LHCN-M2 (cell line): ENCODE data around the gene CPNE7. TPM values are rescaled to one million over a fixed set of nuclear protein-coding genes. Genes with fewer than 3 reads are reported as not detected.
"Not testable (repeated sequence)": the region's sequence is repeated elsewhere in the genome, so short reads cannot be mapped to it uniquely, and the experiment has no call there.

ENCODE experiments used
- DNase-seq: peaks from one replicate; pipeline ENCODE4 v3.0.0-alpha.2; 2012; ENCODE audit warnings: low read depth
- total RNA-seq: library from RNA; depleted of rRNA; stranded (reverse); fragments of >200 nt; gene quantifications from 2 replicates; pipeline ENCODE4 v1.2.3, GENCODE V29; 2014

The CPNE7 gene
- total RNA-seq, 1 experiment from 2014 or later, result 119 TPM

DNA sequence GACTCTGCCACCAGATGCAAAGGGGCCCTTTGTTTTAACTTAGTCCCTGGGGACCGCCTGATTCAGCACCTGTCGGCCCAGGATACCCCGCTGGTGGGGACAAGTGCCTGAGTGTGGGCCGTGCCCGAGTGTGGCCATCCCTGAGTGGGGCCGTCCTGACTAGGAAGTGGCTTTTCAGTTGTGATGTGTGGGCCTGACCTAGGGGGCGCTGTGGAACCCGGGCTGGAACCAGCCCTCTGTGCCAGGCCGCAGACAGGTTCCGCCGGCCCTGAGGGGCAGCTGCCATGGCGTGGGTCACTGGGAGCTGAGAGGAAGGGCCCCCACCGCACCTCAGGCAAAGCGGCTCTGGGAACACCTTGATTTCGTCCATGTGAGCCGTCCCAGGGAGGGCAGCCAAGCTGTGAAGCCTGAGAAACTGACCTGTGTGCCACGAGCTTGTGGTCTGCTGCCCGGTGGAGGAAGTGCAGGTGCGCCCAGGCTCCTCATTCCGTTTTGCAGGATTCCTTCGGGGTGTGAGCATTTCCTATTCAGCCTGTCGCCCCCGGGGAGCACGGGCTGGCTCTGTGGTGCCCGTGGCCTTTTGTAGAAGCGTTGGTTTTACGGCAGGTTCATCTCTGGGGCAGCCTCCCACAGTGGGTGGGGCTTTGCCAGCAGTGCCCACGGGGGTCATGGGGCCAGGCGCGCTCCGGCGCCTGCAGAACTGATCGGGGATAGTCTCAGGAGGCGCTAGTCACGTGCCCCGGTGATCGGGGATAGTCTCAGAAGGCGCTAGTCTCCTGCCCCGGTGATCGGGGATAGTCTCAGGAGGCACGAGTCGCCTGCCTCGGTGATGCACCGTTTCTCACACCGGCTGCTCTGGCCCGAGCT, 9.8 kb upstream of the CPNE7 start:
- DNase-seq, result peak; percentile 51

DNA sequence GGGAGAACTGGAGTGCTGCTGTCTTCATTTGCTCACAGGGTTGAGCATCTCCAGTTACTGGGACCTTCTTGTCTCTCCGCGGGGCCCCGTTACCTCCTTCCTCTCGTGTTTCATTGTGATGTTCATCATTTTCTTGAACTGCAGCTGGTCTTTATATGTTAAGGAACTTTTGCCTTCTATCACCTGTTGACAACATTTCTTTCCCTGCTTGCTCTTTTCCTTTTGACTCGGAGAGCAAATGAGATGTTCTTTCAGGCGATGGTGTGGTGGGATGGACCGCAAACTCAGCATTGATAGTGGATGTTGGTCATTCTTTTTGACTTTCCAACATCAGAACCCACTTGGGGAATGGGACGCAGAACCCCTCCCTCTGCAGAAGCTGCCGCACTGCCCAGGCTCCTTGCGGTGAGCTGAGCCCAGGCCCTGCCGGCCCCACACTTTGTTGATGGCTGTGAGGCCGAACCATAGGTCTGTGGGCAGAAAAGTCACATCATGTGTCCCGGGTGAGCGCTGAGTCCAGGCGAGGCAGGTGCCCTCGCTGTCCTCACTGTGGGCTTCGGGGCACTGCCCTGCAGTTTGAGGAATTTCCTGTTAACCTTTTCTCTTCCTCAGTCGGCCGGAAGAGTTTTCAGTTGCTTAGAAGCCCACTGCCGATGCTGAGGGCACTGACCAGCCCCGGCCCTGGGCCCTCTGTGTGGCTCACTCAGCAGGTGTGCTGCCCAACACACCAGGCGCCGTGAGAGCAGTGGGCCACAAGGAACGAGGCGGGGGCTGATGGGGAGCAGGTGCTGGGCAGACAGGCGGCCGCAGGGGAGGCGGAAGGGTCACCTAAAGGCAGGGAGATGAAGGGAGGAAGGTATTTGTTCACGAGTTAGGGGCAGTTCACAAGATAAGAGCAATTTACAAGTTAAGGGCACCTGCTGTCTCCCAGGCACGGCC, 7.6 kb upstream of the CPNE7 start:
- no peak for DNase-seq

DNA sequence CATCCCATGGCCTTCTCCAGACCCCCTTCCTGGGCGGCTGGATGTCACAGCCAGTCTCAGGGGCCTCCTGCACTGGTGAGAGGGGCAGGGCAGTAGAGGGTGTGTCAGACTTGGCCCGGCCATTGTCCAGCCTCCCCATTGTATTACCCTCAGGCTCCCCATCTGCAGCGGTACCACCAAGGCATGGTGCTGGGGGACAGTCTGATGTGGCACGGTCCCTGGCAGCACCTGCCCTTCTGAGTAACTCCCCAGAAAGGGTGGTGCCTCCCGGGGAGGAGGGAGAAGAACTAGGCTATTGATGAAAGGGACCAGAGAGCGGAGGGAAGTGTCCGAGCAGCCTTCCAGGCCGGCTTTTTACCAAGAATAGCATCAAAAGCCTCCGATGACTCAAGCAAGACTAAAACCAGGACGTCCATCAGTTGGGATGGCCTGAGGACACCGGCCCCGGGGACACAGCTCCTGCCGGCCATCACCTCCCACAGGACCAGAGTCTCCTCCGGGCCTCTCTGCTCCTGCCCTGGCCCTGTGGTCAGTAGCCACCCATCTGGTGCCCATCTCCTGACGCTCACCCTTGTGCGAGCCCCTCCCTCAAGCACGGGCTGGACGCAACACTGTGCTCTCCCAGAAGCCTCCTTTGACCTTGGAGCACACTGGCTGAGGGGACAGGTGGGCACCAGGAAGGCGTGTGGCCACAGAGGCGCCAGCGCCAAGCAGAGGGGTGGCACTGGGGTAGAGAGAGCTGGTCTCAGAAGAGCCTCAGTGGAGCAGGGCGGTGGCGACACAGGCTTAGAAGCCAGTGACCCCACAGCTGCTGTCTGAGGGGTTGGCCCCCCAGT, 5.8 kb upstream of the CPNE7 start:
- no peak for DNase-seq

GRCh38 chr16:89570342-89570923, 5.1 kb upstream of the CPNE7 start:
- no peak for DNase-seq

GRCh38 chr16:89570983-89571598, 4.5 kb upstream of the CPNE7 start:
- DNase-seq, result not testable (repeated sequence)

DNA sequence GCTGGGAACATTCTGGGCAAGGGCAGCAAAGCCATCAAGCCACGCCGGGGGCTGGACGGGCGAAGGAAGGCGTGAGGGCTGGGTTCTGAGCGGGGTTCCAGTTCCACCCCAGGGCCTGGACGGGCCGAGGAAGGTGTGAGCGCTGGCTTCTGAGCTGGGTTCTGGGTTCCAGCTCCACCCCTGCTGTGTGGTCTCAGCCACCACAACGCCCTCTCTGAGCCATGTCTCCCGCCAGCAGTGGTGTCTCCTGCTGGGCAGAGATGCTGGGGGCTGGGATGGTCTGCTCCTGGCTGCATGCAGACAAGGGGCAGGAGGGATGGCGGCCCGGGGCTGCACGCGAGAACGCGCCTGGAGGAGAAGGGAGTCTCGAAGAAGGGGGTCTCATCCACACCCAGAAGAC, 3.9 kb upstream of the CPNE7 start:
- no peak for DNase-seq

DNA sequence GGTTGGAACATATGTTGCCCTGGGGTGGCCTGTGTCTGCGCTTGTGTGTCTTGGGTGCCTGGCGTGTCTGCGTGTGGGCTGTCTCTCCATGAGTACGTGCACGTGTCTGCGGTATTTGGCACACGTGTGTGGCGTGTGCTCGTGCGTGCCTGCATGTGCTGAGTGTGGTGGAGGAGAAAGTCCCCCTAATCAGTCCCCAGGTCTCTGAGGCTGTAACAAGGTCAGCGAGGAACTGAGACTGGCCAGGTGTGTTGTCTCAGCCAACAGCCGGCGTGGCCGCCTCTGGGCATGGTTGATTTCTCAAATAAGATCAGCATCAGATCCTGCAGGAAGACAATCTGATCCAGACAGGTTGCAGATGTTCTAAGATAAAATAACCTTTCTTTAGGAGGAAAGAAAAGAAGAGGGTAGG, 3.5 kb upstream of the CPNE7 start:
- DNase-seq, result no peak

DNA sequence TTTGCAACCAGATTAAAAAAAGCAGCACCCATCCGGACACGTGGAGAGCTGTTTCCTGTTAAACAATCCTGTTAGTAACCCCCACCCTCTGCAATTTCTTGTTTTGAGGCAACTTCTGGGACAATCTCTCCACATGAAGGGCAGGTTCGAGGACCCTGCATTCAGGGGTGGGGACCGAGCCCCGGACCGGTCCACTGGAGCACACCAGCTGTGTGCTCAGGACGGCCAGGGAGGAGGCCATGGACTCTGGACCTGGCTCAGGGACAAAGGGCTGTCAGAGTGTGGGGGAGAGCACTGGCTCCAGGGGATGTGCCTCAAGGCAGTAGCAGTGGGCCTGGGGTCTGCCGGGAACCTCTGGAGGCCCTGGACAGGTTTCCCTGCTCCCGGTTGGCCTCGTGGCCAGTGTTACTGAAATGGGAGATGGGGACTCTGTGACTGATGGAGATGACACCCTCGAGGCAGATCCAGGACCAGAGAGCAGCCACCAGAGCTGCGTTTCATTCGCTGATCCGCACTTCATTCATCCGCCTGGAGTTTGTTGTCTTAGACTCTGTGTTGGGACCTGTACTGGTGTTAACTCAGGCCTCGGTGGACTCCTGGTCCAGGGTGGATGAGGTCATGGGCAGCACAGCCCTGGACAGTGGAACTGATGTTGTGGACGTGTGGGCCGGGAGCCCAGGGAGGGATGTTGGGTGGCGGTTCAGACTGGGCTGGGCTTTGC, 2.9 kb upstream of the CPNE7 start:
- no peak for DNase-seq

- DNase-seq, result no peak
Measured at GRCh38 chr16:89573826-89574680, 1.5 kb upstream of the CPNE7 start.

DNA sequence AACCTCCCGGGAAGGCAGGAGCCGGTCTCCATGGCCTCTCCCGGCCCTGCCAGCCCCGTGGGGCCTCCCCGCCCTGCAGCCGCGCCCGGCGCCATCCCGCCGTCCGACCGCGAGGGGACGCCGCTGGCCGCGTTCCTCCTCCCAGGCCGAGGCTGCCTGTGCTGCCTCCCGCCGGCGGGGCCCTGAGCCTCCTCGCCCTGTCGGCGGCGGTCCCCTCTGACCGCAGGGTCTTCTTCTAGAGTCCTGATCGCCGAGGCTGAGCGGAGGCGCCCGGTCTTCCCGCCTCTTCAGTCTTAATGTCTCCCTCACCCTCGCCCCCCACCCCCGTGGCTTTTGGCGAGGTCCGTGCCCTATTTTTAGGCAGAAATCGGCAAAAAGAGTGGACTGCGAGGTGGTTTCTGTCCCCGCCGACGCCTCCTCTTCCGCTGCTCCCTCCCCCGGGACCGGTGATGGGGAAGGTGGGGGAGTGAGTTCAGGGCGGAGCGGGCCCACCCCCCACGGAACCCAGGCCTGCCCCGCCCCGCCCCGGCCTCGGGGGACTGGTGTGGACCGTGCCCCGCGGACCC, 794 bp upstream of the CPNE7 start:
- peak; percentile 72 for DNase-seq

- DNase-seq, result no peak
Measured at GRCh38 chr16:89576153-89577054, 846 bp downstream of the CPNE7 start.

DNA sequence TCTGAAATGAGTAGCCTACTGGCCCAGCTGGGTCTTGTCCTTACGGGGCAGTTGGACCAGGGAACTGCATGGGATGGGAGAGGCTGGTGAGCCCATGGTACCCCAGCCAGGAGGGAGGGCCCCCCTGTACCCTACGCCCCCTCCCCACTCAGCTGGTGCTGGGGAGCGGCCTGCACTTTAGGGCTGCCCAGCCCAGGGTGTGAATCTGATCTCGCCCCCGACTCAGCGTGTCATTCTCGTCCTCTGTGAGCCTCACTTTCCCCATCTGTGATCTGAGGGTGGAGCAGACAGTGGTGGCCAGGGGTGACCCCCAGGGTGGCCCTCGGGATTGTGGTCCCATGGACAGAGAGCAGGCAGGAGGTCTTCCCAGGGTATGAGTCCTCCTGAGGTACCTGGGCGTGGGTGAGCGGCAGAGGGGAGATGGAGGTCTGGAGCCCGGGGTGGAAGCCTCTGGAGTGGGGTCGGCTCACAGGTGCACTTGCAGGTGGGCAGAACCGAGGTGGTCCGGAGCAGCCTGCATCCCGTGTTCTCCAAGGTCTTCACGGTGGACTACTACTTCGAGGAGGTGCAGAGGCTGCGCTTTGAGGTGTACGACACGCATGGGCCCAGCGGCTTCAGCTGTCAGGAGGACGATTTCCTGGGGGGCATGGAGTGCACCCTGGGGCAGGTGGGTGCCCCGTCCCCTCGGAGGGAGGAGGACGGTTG, 1.6 kb downstream of the CPNE7 start:
- DNase-seq, result no peak

DNA sequence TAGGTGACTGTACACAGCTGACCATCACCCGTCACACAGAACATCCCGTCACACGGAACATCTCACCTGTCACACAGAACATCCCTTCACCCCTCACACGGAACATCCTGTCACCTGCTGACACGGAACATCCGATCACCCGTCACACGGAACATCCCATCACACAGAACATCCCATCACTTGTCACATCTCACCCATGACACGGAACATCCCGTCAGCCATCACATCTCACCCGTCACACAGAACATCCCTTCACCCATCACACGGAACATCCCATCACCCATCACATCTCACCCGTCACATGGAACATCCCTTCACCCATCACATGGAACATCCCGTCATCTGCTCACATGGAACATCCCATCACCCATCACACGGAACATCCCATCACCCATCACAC, 3.8 kb downstream of the CPNE7 start:
- no peak for DNase-seq

- DNase-seq, result peak; percentile 99
Measured at GRCh38 chr16:89581045-89581695, 5.6 kb downstream of the CPNE7 start.

- DNase-seq, result peak; percentile 52
Measured at GRCh38 chr16:89581861-89582563, 6.5 kb downstream of the CPNE7 start.
